ENCODE results near the gene DUS2.

Gene DUS2

DNA sequence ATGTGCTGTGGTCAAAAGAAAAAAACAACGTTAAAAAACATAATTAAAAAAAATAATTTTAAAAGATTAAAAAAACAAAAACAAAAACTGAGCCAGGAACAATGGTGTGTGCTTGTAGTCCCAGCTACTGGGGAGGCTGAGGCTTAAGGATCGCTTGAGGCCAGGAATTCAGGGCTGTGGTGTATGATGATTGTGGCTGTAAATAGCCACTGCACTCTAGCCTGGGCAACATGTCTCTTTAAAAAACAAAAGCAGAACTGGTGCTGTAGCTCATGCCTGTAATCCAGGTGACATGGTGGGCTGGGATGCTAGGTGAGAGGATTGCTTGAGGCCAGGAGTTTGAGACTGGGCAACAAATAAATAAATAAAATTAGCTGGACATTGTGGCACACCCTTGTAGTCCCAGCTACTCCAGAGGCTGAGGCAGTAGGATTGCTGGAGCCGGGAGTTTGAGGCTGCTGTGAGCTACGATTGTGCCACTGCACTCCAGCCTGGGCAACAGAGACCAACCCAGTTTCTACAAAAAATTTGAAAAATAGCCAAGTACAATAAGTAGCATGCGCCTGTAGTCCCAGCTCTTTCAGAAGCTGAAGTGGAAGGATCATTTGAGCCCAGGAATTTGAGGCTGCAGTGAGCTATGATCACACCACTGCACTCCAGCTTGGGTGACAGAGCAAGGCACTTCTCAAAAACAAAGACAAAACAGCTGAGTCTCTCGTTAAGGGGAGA lies 105.7 kb downstream of the DUS2 start:
- DNase-seq (ENCODE audit: low read depth) = peak; percentile 17
